PFSK-1 (cell line): ENCODE data around the gene PSD.

ENCODE experiments used
- POLR2AphosphoS5 ChIP-seq: IDR thresholded peaks from 2 replicates; pipeline ENCODE4 v1.6.1; 2012; ENCODE audit warnings: low read depth, mild to moderate bottlenecking, control low read depth, low read length, moderate library complexity
- SIN3A ChIP-seq: IDR thresholded peaks from 2 replicates; pipeline ENCODE4 v1.6.1; 2012; ENCODE audit warnings: mild to moderate bottlenecking, low read length, moderate library complexity, borderline replicate concordance; ENCODE audit not compliant: insufficient read depth

- no peak for TF ChIP-seq POLR2AphosphoS5
- no peak for TF ChIP-seq SIN3A
Measured at GRCh38 chr10:102395400-102396316, 22.9 kb downstream of the PSD start, which contains the start of gene NFKB2.
